ENCODE measurements around the gene ANKRD61. TPM values are rescaled to one million over a fixed set of nuclear protein-coding genes. Genes with fewer than 3 reads are reported as not detected.
"Not testable (repeated sequence)": the region's sequence is repeated elsewhere in the genome, so short reads cannot be mapped to it uniquely, and the experiment has no call there.

ANKRD61 gene
- not detected in 3 replicates for total RNA-seq
- long read RNA-seq, result 0 reads

DNA sequence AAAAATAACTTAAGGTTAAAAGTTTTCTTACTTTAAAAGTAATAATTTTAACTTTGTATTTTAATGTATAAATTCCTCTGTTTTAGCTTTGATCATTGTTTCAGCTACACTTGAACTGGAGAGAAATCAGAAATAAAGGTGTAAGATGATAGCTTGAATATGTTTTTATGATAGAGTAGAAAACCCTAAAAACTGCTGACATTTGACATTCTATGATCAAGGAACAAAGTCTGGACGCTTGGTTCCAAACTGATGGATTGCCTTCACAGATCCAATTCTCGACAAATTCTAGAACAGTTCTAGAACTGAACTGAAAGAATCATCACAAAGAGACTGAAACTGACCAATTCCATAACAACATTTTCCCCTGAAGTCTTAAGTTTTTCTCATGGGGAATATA lies at the start of gene ANKRD61:
TSS of gene ANKRD61 (plus strand) at position 389 of the 400 bp plus-strand sequence. CDS start at position 389, 0 bp downstream.
- TF ChIP-seq, protein P1, sequence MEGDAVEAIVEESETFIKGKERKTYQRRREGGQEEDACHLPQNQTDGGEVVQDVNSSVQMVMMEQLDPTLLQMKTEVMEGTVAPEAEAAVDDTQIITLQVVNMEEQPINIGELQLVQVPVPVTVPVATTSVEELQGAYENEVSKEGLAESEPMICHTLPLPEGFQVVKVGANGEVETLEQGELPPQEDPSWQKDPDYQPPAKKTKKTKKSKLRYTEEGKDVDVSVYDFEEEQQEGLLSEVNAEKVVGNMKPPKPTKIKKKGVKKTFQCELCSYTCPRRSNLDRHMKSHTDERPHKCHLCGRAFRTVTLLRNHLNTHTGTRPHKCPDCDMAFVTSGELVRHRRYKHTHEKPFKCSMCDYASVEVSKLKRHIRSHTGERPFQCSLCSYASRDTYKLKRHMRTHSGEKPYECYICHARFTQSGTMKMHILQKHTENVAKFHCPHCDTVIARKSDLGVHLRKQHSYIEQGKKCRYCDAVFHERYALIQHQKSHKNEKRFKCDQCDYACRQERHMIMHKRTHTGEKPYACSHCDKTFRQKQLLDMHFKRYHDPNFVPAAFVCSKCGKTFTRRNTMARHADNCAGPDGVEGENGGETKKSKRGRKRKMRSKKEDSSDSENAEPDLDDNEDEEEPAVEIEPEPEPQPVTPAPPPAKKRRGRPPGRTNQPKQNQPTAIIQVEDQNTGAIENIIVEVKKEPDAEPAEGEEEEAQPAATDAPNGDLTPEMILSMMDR (IDR thresholded peaks at IDR 0.05), result no peak
- no peak within 1 kb of the TSS for H3K27ac Mint-ChIP-seq (ENCODE audit: unreplicated experiment)
- no peaks in the 10 kb centered on the region for H3K27me3 Mint-ChIP-seq (ENCODE audit: low read depth)
- no peak for DNase-seq (ENCODE audit: low spot score)
- no peak within 1 kb of the TSS for H3K4me3 Mint-ChIP-seq (ENCODE audit: unreplicated experiment)
- peaks cover 3% of the 10 kb centered on the region for H3K4me1 Mint-ChIP-seq (ENCODE audit: low read depth)
- H3K36me3 Mint-ChIP-seq (ENCODE audit: low read depth), result peaks cover 43% of the 10 kb centered on the region
- H3K9me3 Mint-ChIP-seq (ENCODE audit: low read depth), result no peaks in the 10 kb centered on the region

DNA sequence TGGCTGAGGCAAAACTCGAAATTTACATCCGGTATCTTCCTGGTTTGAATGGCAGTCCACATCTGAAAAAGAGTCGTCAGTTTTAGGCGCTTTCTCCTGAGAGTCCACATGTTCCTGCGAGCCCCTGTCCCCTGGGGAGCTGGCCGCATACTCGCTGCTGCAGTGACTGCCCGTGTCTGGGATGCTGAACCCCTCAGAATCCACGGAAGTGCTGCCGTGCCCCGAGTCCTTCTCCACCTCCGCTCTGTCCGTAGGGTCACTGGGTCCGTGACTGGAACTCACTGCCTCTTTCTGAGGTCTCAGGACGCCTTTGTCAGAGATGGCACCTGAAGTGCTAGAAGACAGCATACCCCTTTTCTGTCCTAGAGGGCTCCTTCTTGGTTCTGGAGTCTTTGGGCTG lies 44.1 kb upstream of the ANKRD61 start:
- DNase-seq (ENCODE audit: low spot score); H3K27me3 Mint-ChIP-seq (ENCODE audit: low read depth); H3K9me3 Mint-ChIP-seq (ENCODE audit: low read depth); H3K4me3 Mint-ChIP-seq (ENCODE audit: unreplicated experiment); H3K4me1 Mint-ChIP-seq (ENCODE audit: low read depth); H3K27ac Mint-ChIP-seq (ENCODE audit: unreplicated experiment): not testable (repeated sequence)
- H3K36me3 Mint-ChIP-seq (ENCODE audit: low read depth), result peaks cover 18% of the 10 kb centered on the region

DNA sequence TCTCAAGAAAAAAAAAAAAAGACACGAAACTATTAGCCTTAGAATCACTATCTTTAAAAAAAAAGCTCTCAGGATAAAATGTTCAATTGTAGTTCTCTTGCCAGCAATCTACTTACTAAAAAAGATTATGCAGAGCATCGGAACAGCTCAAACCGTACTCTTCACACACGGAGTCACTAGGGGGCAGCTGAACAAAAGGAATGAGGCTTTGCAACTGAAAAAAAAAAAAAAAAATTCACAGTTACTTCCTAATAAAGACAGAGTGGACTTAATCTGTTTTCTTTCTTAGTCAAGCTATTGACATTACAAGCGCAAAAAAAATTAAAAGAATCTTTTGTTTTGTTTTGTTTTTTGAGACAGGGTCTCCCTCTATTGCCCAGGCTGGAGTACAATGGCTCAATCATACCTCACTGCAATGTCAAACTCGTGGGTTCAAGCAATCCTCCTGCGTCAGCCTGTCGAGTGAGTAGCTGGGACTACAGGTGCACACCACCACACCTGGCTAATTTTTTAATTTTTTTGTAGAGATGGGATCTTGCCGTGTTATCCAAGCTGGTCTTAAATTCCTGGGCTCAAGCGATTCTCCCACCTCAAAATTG lies 33.9 kb upstream of the ANKRD61 start:
- Mint-ChIP-seq H3K27ac (ENCODE audit: unreplicated experiment) (peak overlapping the region; percentile 69), H3K36me3 (ENCODE audit: low read depth) (peaks cover 9% of the 10 kb centered on the region), H3K9me3 (ENCODE audit: low read depth) (no peaks in the 10 kb centered on the region), H3K4me1 (ENCODE audit: low read depth) (peaks cover 7% of the 10 kb centered on the region), H3K27me3 (ENCODE audit: low read depth) (no peaks in the 10 kb centered on the region), H3K4me3 (ENCODE audit: unreplicated experiment) (no peak overlapping the region)
- TF ChIP-seq, protein P1 (IDR thresholded peaks at IDR 0.05), result peak; percentile 87
- no peak for DNase-seq (ENCODE audit: low spot score)

DNA sequence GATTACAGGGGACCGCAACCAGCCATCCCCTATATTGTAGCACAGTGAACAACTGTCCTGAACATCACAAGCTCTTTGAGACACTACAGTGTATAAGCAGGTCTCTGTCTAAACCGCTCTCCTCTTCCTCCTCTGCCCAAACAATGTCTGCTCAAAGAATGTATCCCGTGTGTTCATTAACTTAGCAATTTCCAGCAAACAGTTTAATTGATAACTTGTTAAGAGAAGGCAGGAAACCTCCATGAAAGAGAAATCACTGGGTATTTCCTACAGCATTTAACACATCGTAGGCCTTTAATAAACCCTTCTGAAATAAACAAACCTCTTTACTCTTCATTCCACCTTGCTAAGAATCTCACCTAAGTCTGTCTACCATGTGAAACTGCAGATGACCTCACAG lies 23.8 kb upstream of the ANKRD61 start:
- DNase-seq (ENCODE audit: low spot score), result no peak
- no peaks in the 10 kb centered on the region for H3K9me3 Mint-ChIP-seq (ENCODE audit: low read depth)
- H3K27ac Mint-ChIP-seq (ENCODE audit: unreplicated experiment), result peak overlapping the region; percentile 5
- peaks cover 4% of the 10 kb centered on the region for H3K36me3 Mint-ChIP-seq (ENCODE audit: low read depth)
- H3K27me3 Mint-ChIP-seq (ENCODE audit: low read depth), result no peaks in the 10 kb centered on the region
- peak overlapping the region; percentile 53 for H3K4me3 Mint-ChIP-seq (ENCODE audit: unreplicated experiment)
- H3K4me1 Mint-ChIP-seq (ENCODE audit: low read depth), result peaks cover 33% of the 10 kb centered on the region
- TF ChIP-seq, protein P1 (IDR thresholded peaks at IDR 0.05), result no peak

DNA sequence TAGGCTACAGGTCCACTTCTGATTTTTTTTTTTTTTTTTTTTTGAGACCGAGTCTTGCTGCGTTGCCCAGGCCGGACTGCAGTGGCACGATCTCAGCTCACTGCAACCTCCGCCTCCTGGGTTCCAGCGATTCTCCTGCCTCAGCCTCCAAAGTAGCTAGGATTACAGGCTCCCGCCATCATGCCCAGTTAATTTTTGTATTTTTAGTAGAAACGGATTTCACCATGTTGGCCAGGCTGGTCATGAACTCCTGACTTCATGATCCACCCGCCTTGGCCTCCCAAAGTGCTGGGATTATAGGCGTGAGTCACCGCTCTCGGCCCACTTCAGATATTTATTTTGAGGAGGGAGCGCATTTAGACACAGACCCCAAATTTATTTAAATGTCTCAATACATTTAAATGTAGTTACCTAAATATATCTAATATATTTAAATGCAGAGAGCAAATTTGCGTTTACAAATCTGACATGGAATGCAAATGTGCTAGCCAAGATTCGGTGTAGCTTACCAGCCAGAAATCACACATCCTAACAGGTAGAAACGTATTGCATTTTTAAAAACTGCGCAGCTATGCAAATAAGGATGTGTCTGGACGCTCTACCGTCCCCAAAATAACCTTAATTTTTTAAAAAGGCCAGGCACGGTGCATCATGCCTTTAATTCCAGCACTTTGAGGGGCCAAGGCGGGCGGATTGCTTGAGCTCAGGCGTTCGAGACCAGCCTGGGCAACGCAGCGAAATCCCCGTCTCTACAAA lies 23.2 kb upstream of the ANKRD61 start:
- DNase-seq (ENCODE audit: low spot score); H3K27me3 Mint-ChIP-seq (ENCODE audit: low read depth); H3K9me3 Mint-ChIP-seq (ENCODE audit: low read depth); H3K36me3 Mint-ChIP-seq (ENCODE audit: low read depth); H3K27ac Mint-ChIP-seq (ENCODE audit: unreplicated experiment): not testable (repeated sequence)
- Mint-ChIP-seq H3K4me1 (ENCODE audit: low read depth) (peaks cover 39% of the 10 kb centered on the region), H3K4me3 (ENCODE audit: unreplicated experiment) (peak overlapping the region; percentile 84)

DNA sequence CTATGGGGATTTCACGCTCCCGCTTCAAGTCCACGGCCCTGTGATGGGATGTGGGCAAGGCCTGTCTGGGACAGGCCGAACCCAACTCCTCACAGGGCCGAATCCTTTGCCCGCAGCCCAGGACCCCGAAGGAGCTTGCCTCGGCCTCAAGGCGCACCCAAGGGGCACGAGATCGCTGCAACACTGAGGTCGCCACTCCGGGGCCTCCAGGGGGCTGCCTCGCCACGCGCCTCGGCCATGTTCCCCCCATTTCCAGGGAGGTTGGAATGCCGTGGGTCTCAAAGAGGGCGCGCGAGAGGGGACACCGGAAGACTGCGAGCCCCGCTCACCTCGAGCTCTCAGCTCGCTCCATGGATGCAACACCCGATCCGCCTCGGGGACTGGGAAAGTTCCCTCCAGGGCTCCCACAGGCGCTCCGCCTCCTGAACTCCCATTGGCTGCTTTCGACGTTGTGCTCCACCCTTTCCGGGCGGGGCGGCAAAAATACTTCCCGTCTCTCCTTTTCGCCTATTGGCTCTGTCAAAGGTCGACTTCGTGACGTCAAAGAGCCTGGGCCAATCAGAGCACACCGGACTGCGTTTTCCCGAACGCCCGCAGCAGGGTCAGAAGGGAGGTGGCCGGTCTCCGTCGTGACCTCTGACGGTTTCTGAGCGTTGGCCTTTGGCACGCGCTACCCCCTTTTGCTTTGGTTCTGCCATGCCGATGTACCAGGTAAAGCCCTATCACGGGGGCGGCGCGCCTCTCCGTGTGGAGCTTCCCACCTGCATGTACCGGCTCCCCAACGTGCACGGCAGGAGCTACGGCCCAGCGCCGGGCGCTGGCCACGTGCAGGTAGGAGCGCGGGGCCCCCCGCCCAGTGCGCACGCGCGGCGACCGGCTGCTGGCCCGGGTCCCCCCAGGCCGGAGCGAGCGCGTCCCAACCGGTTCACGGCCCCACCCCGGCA lies 22.2 kb upstream of the ANKRD61 start, which contains the start of the genes AIMP2 and PMS2:
TSS of gene AIMP2 (plus strand) at position 605 of the 944 bp plus-strand sequence. CDS start at position 697, 92 bp downstream.
TSS of gene PMS2 (minus strand) at position 382 of the 944 bp plus-strand sequence. CDS start at position 352, 30 bp downstream.
- Mint-ChIP-seq H3K27me3 (ENCODE audit: low read depth) (no peaks in the 10 kb centered on the region), H3K4me1 (ENCODE audit: low read depth) (peaks cover 43% of the 10 kb centered on the region), H3K9me3 (ENCODE audit: low read depth) (no peaks in the 10 kb centered on the region), H3K4me3 (ENCODE audit: unreplicated experiment) (peak within 1 kb of the TSS; percentile 84), H3K27ac (ENCODE audit: unreplicated experiment) (peak within 1 kb of the TSS; percentile 98), H3K36me3 (ENCODE audit: low read depth) (peaks cover 7% of the 10 kb centered on the region)
- TF ChIP-seq, protein P1 (IDR thresholded peaks at IDR 0.05), result peak; percentile 53
- DNase-seq (ENCODE audit: low spot score), result peak; percentile 99

DNA sequence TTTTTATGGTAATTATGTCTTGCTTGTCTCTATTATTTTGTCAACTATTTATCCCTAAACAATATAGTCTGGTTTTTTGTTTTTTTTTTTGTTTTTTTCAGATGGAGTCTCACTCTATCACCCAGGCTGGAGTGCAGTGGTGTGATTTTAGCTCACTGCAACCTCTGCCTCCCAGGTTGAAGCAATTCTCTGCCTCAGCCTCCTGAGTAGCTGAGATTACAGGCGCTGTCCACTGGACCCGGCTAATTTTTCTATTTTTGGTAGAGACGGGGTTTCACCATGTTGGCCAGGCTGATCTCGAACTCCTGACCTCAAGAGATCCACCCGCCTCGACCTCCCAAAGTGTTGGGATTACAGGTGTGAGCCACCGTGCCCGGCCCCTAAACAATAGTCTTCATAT lies 20.8 kb upstream of the ANKRD61 start:
- H3K36me3 Mint-ChIP-seq (ENCODE audit: low read depth), result not testable (repeated sequence)

More for the DNA sequence above, 20.8 kb upstream of the ANKRD61 start:
- H3K27me3 Mint-ChIP-seq (ENCODE audit: low read depth); DNase-seq (ENCODE audit: low spot score); H3K9me3 Mint-ChIP-seq (ENCODE audit: low read depth): not testable (repeated sequence)
- H3K4me1 Mint-ChIP-seq (ENCODE audit: low read depth), result peaks cover 52% of the 10 kb centered on the region
- peak overlapping the region; percentile 84 for H3K4me3 Mint-ChIP-seq (ENCODE audit: unreplicated experiment)
- peak overlapping the region; percentile 98 for H3K27ac Mint-ChIP-seq (ENCODE audit: unreplicated experiment)

Measured in chondrocyte (in vitro differentiated cells).